ENCODE measurements around the gene DUSP7. TPM values are rescaled to one million over a fixed set of nuclear protein-coding genes. Genes with fewer than 3 reads are reported as not detected.

The DUSP7 gene
- polyA plus RNA-seq, 1 of the 3 experiments (the other 2 are of a cell fraction): 25.8 TPM

DNA sequence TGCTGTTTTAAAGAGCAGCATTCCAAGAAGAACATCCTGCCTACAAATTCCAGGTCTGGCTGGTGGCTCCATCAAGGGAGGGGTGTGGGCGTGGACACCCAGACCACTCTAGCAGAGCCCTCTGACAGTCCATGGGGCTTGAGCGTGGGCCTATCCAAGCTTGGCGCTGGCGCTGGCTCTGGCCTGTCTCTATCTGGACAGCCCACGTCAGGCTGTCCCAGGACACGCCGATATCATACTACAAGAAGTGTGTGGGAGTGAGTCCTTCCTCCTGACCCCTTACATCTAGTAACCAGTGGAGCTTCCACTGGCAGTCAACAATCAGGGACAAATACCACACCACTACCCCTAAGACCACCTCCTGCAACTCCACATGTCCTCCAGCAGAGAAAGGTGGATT is 17.1 kb upstream of the DUSP7 start (continued):
- TF ChIP-seq SIN3A (IDR thresholded peaks at IDR 0.05; ENCODE audit: borderline replicate concordance, low read depth, low read length): no peak
- TF ChIP-seq CTCF (IDR thresholded peaks at IDR 0.05): no peak
- no peak for TF ChIP-seq SMC3 (IDR thresholded peaks at IDR 0.05; ENCODE audit: low read depth, low read length)
- no peak for TF ChIP-seq IRF3 (IDR thresholded peaks at IDR 0.05; ENCODE audit: low read depth, low read length)
- no peak for TF ChIP-seq TAF1 (IDR thresholded peaks at IDR 0.05; ENCODE audit: borderline replicate concordance, low read depth, low read length)

- no peak for DNase-seq
- 95% methylated on average over 7 of the region's 8 CpGs for WGBS (ENCODE audit: low lambda C conversion rate)
- CTCF ChIA-PET: interaction anchor here (1.1 to 1.8 kb wide), 6 partner anchors 13 to 70 kb away, joined by 3 to 9 read pairs (median 4); no protein-coding TSS in a partner anchor
Observed at GRCh38 chr3:52072471-52072870, 16.1 kb upstream of the DUSP7 start.

DNA sequence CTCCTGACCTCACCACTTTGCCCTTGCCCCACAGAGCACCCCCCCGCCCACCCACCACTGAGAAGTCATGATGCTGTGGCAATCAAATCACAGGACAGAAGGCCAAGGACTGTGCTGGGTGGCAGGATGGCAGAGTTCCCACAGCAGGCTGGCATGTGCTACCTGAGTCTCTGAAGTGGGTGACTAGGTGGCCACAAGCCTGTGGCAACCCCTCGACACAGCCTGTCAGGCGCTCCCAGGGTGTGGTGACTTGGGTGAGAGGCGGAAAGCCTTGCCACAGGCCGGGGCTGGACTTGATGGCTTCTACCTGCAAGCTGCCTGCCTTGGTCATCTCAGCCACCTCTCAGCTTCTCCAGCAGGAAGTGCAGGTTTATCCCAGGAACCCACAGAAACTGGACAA is 15.6 kb upstream of the DUSP7 start:
- Histone ChIP-seq H3K79me2 (ENCODE audit: insufficient read depth) (no peaks in the 10 kb centered on the region), H3K4me1 (ENCODE audit: control insufficient read depth in 1 of 2, insufficient read depth in 2 of 2, low read depth in 1 of 2, low read length in 1 of 2) (peaks cover 0 to 57% of the 10 kb centered on the region in 2 experiments; a peak in 2 of 4 replicates), H3K36me3 (replicated peaks in 1 of 2; ENCODE audit: control insufficient read depth in 1 of 2, insufficient read depth in 2 of 2, low read length in 1 of 2) (peaks cover 0 to 3% of the 10 kb centered on the region in 2 experiments), H3K9me2 (no peaks in the 10 kb centered on the region), H3K27me3 (ENCODE audit: insufficient read depth) (no peaks in the 10 kb centered on the region), H3K9me3 (no peaks in the 10 kb centered on the region), H2AFZ (ENCODE audit: low read depth) (no peak overlapping the region), H3K9ac (no peak overlapping the region), H3K4me2 (no peak overlapping the region), H3K4me3 (ENCODE audit: low read depth in 2 of 2, low read length in 1 of 2) (no peak overlapping the region), H4K20me1 (ENCODE audit: insufficient read depth) (no peaks in the 10 kb centered on the region), H3F3A (replicated peaks; ENCODE audit: insufficient read depth) (no peaks in the 10 kb centered on the region), H3K27ac (ENCODE audit: low read depth in 2 of 2, low read length in 1 of 2) (peak overlapping the region in 1 of 2 experiments; percentile 100; a peak in 2 of 4 replicates)
- 90% methylated on average over 1 of the region's 5 CpGs for WGBS (ENCODE audit: low lambda C conversion rate)
- DNase-seq: no peak
- ChIA-PET POLR2A (no interaction called here), CTCF (interaction anchor here (1.1 to 1.8 kb wide), 7 partner anchors 12 to 70 kb away, joined by 3 to 9 read pairs (median 4); no protein-coding TSS in a partner anchor)
- TF ChIP-seq RCOR1 (IDR thresholded peaks at IDR 0.05; ENCODE audit: low read length): no peak
- no peak for TF ChIP-seq GATA2 (CRISPR knock-in tag; IDR thresholded peaks at IDR 0.05)
- no peak for TF ChIP-seq RFX5 (IDR thresholded peaks at IDR 0.05; ENCODE audit: low read length)

More at GRCh38 chr3:52072471-52072870, 16.1 kb upstream of the DUSP7 start:
- no peak for TF ChIP-seq RAD21 (IDR thresholded peaks at IDR 0.05; ENCODE audit: low read length)
- TF ChIP-seq, protein P1, sequence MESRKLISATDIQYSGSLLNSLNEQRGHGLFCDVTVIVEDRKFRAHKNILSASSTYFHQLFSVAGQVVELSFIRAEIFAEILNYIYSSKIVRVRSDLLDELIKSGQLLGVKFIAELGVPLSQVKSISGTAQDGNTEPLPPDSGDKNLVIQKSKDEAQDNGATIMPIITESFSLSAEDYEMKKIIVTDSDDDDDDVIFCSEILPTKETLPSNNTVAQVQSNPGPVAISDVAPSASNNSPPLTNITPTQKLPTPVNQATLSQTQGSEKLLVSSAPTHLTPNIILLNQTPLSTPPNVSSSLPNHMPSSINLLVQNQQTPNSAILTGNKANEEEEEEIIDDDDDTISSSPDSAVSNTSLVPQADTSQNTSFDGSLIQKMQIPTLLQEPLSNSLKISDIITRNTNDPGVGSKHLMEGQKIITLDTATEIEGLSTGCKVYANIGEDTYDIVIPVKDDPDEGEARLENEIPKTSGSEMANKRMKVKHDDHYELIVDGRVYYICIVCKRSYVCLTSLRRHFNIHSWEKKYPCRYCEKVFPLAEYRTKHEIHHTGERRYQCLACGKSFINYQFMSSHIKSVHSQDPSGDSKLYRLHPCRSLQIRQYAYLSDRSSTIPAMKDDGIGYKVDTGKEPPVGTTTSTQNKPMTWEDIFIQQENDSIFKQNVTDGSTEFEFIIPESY (IDR thresholded peaks at IDR 0.05; ENCODE audit: borderline replicate concordance, low read depth): no peak
- Histone ChIP-seq H3K9ac (no peak overlapping the region), H3K4me2 (no peak overlapping the region), H3K4me3 (ENCODE audit: low read depth in 2 of 2, low read length in 1 of 2) (no peak overlapping the region), H3K4me1 (ENCODE audit: control insufficient read depth in 1 of 2, insufficient read depth in 2 of 2, low read depth in 1 of 2, low read length in 1 of 2) (peaks cover 0 to 57% of the 10 kb centered on the region in 2 experiments; a peak in 2 of 4 replicates), H3K36me3 (replicated peaks in 1 of 2; ENCODE audit: control insufficient read depth in 1 of 2, insufficient read depth in 2 of 2, low read length in 1 of 2) (peaks cover 0 to 3% of the 10 kb centered on the region in 2 experiments), H3K27ac (ENCODE audit: low read depth in 2 of 2, low read length in 1 of 2) (peak overlapping the region in 1 of 2 experiments; percentile 100; a peak in 2 of 4 replicates), H3K79me2 (ENCODE audit: insufficient read depth) (no peaks in the 10 kb centered on the region), H3K27me3 (ENCODE audit: insufficient read depth) (no peaks in the 10 kb centered on the region), H4K20me1 (ENCODE audit: insufficient read depth) (no peaks in the 10 kb centered on the region), H2AFZ (ENCODE audit: low read depth) (no peak overlapping the region), H3K9me2 (no peaks in the 10 kb centered on the region), H3K9me3 (no peaks in the 10 kb centered on the region), H3F3A (replicated peaks; ENCODE audit: insufficient read depth) (no peaks in the 10 kb centered on the region)
- POLR2A ChIA-PET: no interaction called here
